ENCODE results near the gene SDHD. TPM values are rescaled to one million over a fixed set of nuclear protein-coding genes. Genes with fewer than 3 reads are reported as not detected.
A peak's percentile ranks its signal among the peaks of the same experiment; 100 is the strongest.

The SDHD gene
- total and polyA plus RNA-seq, 9 of the 15 experiments (the other 6 are each of a cell fraction or from before 2014, with no cell fraction given), result 150 to 1,225 (median 215) TPM

DNA sequence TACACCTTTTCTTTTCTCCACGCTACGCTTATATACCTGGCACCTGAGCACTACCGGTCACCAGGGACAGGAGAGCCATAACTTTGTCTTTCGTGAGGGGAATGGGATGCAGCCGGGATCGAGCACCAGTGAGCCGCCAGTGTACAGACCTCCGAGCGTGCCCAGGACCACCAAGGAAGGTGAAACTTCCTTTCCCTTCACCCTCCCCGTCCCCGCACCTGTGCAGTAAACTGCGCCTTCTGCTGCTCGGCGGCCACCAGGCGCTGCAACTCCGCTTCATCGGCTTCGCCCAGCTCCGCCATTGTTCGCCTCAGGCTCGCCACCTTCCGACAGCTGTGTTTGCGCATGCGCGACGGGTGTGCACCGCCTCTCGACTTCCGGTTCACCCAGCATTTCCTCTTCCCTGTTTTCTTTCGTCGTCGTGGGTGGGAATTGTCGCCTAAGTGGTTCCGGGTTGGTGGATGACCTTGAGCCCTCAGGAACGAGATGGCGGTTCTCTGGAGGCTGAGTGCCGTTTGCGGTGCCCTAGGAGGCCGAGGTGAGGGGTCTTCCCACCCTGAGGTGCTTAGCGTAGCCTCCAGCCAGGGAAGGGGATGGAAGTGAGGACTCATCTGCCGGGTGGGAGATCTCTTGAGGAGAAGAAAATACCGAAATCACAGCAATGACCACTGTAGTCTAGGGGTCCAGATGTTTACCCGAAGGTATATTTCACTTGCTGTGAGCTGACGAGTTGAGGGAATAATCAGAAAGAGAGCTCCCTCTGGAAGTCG is at the start of gene SDHD, which contains the start of gene TIMM8B (continued):
- TF ChIP-seq CCNT2 (IDR thresholded peaks at IDR 0.05; ENCODE audit: borderline replicate concordance, extremely low read depth, insufficient read length, low read depth, low read length), result peak; percentile 42
- no peak for TF ChIP-seq RHOXF2B (CRISPR knock-in tag; conservative IDR thresholded peaks at IDR 0.05)
- peak; percentile 95 for TF ChIP-seq POLR2A (conservative IDR thresholded peaks at IDR 0.05)
- no peak for TF ChIP-seq E2F5 (CRISPR knock-in tag; IDR thresholded peaks at IDR 0.05)
- TF ChIP-seq ZNF780A (CRISPR knock-in tag; IDR thresholded peaks at IDR 0.05), result no peak
- TF ChIP-seq SIRT6 (IDR thresholded peaks at IDR 0.05; ENCODE audit: low read depth, low read length), result no peak
- TF ChIP-seq POLR2AphosphoS2 (IDR thresholded peaks at IDR 0.05; ENCODE audit: low read length), result no peak
- TF ChIP-seq ARNT (IDR thresholded peaks at IDR 0.05), result no peak
- no peak for TF ChIP-seq PTTG1 (tag; IDR thresholded peaks at IDR 0.05; ENCODE audit: low read depth)
- TF ChIP-seq, protein P1, sequence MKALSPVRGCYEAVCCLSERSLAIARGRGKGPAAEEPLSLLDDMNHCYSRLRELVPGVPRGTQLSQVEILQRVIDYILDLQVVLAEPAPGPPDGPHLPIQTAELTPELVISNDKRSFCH (CRISPR knock-in tag; IDR thresholded peaks at IDR 0.05), result no peak
- TF ChIP-seq, protein P1 (tag; IDR thresholded peaks at IDR 0.05), result no peak
- no peak for TF ChIP-seq TEAD2 (tag; IDR thresholded peaks at IDR 0.05)
- TF ChIP-seq STAG1 (CRISPR knock-in tag; IDR thresholded peaks at IDR 0.05; ENCODE audit: borderline replicate concordance), result no peak
- TF ChIP-seq ZNF740 (CRISPR knock-in tag; IDR thresholded peaks at IDR 0.05), result no peak
- TF ChIP-seq ZNF740 (tag; IDR thresholded peaks at IDR 0.05), result no peak
- TF ChIP-seq JUND (IDR thresholded peaks at IDR 0.05; ENCODE audit: borderline replicate concordance, low read depth, low read length), result peak; percentile 62
- TF ChIP-seq JUND (tag; IDR thresholded peaks at IDR 0.05; ENCODE audit: borderline replicate concordance, low read depth, low read length), result no peak; the same call in 1 of the 3 replicates
- TF ChIP-seq FOSL1 (tag; conservative IDR thresholded peaks at IDR 0.05), result peak; percentile 28; the same call in 1 of the 2 replicates
- no peak for TF ChIP-seq PATZ1 (CRISPR knock-in tag; IDR thresholded peaks at IDR 0.05; ENCODE audit: borderline replicate concordance)
- no peak for TF ChIP-seq NR2F6 (CRISPR knock-in tag; IDR thresholded peaks at IDR 0.05)
- TF ChIP-seq, protein P2, sequence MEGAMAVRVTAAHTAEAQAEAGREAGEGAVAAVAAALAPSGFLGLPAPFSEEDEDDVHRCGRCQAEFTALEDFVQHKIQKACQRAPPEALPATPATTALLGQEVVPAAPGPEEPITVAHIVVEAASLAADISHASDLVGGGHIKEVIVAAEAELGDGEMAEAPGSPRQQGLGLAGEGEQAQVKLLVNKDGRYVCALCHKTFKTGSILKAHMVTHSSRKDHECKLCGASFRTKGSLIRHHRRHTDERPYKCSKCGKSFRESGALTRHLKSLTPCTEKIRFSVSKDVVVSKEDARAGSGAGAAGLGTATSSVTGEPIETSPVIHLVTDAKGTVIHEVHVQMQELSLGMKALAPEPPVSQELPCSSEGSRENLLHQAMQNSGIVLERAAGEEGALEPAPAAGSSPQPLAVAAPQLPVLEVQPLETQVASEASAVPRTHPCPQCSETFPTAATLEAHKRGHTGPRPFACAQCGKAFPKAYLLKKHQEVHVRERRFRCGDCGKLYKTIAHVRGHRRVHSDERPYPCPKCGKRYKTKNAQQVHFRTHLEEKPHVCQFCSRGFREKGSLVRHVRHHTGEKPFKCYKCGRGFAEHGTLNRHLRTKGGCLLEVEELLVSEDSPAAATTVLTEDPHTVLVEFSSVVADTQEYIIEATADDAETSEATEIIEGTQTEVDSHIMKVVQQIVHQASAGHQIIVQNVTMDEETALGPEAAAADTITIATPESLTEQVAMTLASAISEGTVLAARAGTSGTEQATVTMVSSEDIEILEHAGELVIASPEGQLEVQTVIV (CRISPR knock-in tag; IDR thresholded peaks at IDR 0.05; ENCODE audit: borderline replicate concordance), result no peak
- peak; percentile 24; the same call in 1 of the 2 replicates for TF ChIP-seq LCOR (CRISPR knock-in tag; IDR thresholded peaks at IDR 0.05)
- TF ChIP-seq RFX5 (IDR thresholded peaks at IDR 0.05; ENCODE audit: low read depth, low read length), result no peak

Data from K562 (cell line).